ENCODE results near the gene NACC2. TPM values are rescaled to one million over a fixed set of nuclear protein-coding genes. Genes with fewer than 3 reads are reported as not detected.

The NACC2 gene
- total and polyA plus RNA-seq, 10 of the 15 experiments (the other 5 are each of a cell fraction or from before 2014, with no cell fraction given): 0.66 to 14.7 (median 3.5) TPM

GRCh38 chr9:135989722-135990467 lies 105.2 kb downstream of the NACC2 start:
- no peak overlapping the region for H3K27ac ChIP-seq (ENCODE audit: control insufficient read depth, insufficient read depth)
- no peaks in the 10 kb centered on the region for H3K36me3 ChIP-seq (ENCODE audit: control insufficient read depth in 2 of 2, insufficient read depth in 2 of 2, low read length in 1 of 2)
- no peak overlapping the region for H3K9ac ChIP-seq (ENCODE audit: control insufficient read depth, insufficient read depth, low read length)
- no peaks in the 10 kb centered on the region for H4K20me1 ChIP-seq (ENCODE audit: control insufficient read depth, insufficient read depth)
- no peaks in the 10 kb centered on the region for H3K79me2 ChIP-seq (ENCODE audit: control insufficient read depth, insufficient read depth, low read length)
- ChIA-PET SMC1A (ENCODE audit: uncharacterized antibody, unreplicated experiment) (no interaction called here), RAD21 (ENCODE audit: unreplicated experiment) (no interaction called here), POLR2A (no interaction called here), CTCF (no interaction called here)
- in situ Hi-C loops (cut with MboI) (no loop called here), intact Hi-C loops (cut with micrococcal nuclease; ENCODE audit: unreplicated experiment) (no loop called here)
- H2AFZ ChIP-seq (ENCODE audit: control insufficient read depth, low read depth, low read length): no peak overlapping the region
- H3K4me3 ChIP-seq: no peak overlapping the region
- no peak overlapping the region for H3K4me2 ChIP-seq (ENCODE audit: control insufficient read depth, insufficient read depth)
- H3K9me3 ChIP-seq (replicated peaks; ENCODE audit: control insufficient read depth, insufficient read depth, low read length): no peaks in the 10 kb centered on the region
- DNase-seq (ENCODE audit: low read depth, low spot score): no peak
- no peak for ATAC-seq
- H3K4me1 ChIP-seq (ENCODE audit: control insufficient read depth, insufficient read depth, low read length): peaks cover 6% of the 10 kb centered on the region
- H3K27me3 ChIP-seq (replicated peaks in 1 of 2; ENCODE audit: control insufficient read depth in 2 of 2, insufficient read depth in 2 of 2, low read length in 1 of 2): no peaks in the 10 kb centered on the region; a peak in 1 of 4 replicates
- no TSS peak for BruUV-seq (replicated peaks)
- FAIRE-seq: no peak
- 10% methylated on average over 35 of the region's 36 CpGs for WGBS (ENCODE audit: insufficient coverage, insufficient replicate concordance, low lambda C conversion rate, missing lambda C conversion rate)
- TF ChIP-seq IRF4 (IDR thresholded peaks at IDR 0.05; ENCODE audit: low read depth, low read length): no peak
- TF ChIP-seq RUNX3 (IDR thresholded peaks at IDR 0.05; ENCODE audit: low read length): no peak
- no peak for TF ChIP-seq TCF7 (IDR thresholded peaks at IDR 0.05; ENCODE audit: borderline replicate concordance)
- no peak for TF ChIP-seq GATAD2B (conservative IDR thresholded peaks at IDR 0.05; ENCODE audit: low read depth)
- TF ChIP-seq KDM1A (IDR thresholded peaks at IDR 0.05; ENCODE audit: borderline replicate concordance): no peak
- no peak for TF ChIP-seq NFYB (IDR thresholded peaks at IDR 0.05; ENCODE audit: insufficient read depth, low read depth, low read length)
- TF ChIP-seq TBL1XR1 (IDR thresholded peaks at IDR 0.05; ENCODE audit: low read depth, low read length): no peak
- TF ChIP-seq, protein P1, sequence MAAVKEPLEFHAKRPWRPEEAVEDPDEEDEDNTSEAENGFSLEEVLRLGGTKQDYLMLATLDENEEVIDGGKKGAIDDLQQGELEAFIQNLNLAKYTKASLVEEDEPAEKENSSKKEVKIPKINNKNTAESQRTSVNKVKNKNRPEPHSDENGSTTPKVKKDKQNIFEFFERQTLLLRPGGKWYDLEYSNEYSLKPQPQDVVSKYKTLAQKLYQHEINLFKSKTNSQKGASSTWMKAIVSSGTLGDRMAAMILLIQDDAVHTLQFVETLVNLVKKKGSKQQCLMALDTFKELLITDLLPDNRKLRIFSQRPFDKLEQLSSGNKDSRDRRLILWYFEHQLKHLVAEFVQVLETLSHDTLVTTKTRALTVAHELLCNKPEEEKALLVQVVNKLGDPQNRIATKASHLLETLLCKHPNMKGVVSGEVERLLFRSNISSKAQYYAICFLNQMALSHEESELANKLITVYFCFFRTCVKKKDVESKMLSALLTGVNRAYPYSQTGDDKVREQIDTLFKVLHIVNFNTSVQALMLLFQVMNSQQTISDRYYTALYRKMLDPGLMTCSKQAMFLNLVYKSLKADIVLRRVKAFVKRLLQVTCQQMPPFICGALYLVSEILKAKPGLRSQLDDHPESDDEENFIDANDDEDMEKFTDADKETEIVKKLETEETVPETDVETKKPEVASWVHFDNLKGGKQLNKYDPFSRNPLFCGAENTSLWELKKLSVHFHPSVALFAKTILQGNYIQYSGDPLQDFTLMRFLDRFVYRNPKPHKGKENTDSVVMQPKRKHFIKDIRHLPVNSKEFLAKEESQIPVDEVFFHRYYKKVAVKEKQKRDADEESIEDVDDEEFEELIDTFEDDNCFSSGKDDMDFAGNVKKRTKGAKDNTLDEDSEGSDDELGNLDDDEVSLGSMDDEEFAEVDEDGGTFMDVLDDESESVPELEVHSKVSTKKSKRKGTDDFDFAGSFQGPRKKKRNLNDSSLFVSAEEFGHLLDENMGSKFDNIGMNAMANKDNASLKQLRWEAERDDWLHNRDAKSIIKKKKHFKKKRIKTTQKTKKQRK (IDR thresholded peaks at IDR 0.05; ENCODE audit: low read depth, low read length): no peak
- TF ChIP-seq STAT3 (IDR thresholded peaks at IDR 0.05; ENCODE audit: low read depth, low read length): no peak
- no peak for TF ChIP-seq HCFC1 (IDR thresholded peaks at IDR 0.05; ENCODE audit: low read length)
- TF ChIP-seq POU2F2 (IDR thresholded peaks at IDR 0.05; ENCODE audit: borderline replicate concordance, low read depth, low read length): no peak
- TF ChIP-seq BRCA1 (IDR thresholded peaks at IDR 0.05; ENCODE audit: low read depth, low read length): no peak
- TF ChIP-seq POLR2AphosphoS2 (IDR thresholded peaks at IDR 0.05; ENCODE audit: low read depth, low read length): no peak
- TF ChIP-seq MEF2B (IDR thresholded peaks at IDR 0.05; ENCODE audit: partially characterized antibody, poor library complexity, severe bottlenecking): no peak
- TF ChIP-seq PKNOX1 (IDR thresholded peaks at IDR 0.05): no peak
- TF ChIP-seq USF2 (IDR thresholded peaks at IDR 0.05; ENCODE audit: borderline replicate concordance, low read depth, low read length): no peak
- no peak for TF ChIP-seq NRF1 (conservative IDR thresholded peaks at IDR 0.05; ENCODE audit: low read depth, low read length)
- no peak for TF ChIP-seq SUPT20H (IDR thresholded peaks at IDR 0.05; ENCODE audit: borderline replicate concordance, control insufficient read depth, low read depth, low read length)
- TF ChIP-seq RELB (IDR thresholded peaks at IDR 0.05; ENCODE audit: low read depth): no peak

All from GM12878 (cell line).